Choroid plexus epithelial cell (primary cell): ENCODE measurements around the gene TFAP2D.
A peak's percentile ranks its signal among the peaks of the same experiment; 100 is the strongest.

Experiments
- DNase-seq: peaks from one replicate; pipeline ENCODE4 v3.0.0-alpha.2; 2010; ENCODE audit warnings: low read depth
- H3K4me3 ChIP-seq: 2 replicates; pipeline ENCODE4 v1.5.1; 2011; ENCODE audit warnings: low read depth, mild to moderate bottlenecking, control low read depth, low read length, moderate library complexity
- TF ChIP-seq, protein P1 (sequence below): conservative IDR thresholded peaks from 2 replicates; pipeline ENCODE4 v1.5.1; 2011; ENCODE audit warnings: low read depth, mild to moderate bottlenecking, control low read depth, inconsistent platforms, low read length, moderate library complexity

Gene TFAP2D

DNA sequence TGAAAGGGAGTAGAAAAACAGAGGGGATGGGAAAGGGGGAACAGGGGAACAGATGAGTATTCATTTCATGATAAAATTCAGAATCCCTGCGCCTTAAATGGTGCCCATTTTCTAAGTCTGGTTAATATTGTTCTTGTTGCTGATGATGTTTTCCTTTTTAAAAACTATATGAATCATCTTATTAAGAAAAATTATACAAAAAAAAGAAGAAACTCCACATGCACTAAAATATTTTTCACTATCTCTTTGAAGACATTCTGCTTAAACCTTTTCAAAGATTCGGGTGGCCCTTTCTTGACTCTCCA is 104.3 kb downstream of the TFAP2D start:
- TF ChIP-seq, protein P1, sequence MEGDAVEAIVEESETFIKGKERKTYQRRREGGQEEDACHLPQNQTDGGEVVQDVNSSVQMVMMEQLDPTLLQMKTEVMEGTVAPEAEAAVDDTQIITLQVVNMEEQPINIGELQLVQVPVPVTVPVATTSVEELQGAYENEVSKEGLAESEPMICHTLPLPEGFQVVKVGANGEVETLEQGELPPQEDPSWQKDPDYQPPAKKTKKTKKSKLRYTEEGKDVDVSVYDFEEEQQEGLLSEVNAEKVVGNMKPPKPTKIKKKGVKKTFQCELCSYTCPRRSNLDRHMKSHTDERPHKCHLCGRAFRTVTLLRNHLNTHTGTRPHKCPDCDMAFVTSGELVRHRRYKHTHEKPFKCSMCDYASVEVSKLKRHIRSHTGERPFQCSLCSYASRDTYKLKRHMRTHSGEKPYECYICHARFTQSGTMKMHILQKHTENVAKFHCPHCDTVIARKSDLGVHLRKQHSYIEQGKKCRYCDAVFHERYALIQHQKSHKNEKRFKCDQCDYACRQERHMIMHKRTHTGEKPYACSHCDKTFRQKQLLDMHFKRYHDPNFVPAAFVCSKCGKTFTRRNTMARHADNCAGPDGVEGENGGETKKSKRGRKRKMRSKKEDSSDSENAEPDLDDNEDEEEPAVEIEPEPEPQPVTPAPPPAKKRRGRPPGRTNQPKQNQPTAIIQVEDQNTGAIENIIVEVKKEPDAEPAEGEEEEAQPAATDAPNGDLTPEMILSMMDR: no peak
- H3K4me3 ChIP-seq: no peak overlapping the region
- no peak for DNase-seq

DNA sequence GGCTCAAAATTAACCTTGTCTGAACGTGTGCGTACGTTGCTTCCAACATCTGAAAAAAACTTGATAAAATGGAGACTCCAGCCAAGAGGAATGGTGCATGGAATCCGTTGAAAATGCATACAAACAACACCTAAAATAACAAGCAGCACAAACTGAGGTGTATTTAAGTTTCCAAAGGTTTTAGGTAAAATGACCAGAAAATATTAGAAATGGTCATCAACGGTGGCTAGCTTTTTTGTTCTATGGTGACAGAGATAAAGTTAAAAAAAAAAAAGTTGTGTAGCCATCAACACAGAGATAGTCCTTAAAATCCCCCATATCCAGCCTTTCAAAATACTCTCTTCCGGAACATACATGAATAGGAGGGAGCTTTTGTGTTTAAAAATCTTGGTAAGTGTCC is 104.7 kb downstream of the TFAP2D start:
- TF ChIP-seq, protein P1: no peak
- H3K4me3 ChIP-seq: no peak overlapping the region
- DNase-seq: no peak

DNA sequence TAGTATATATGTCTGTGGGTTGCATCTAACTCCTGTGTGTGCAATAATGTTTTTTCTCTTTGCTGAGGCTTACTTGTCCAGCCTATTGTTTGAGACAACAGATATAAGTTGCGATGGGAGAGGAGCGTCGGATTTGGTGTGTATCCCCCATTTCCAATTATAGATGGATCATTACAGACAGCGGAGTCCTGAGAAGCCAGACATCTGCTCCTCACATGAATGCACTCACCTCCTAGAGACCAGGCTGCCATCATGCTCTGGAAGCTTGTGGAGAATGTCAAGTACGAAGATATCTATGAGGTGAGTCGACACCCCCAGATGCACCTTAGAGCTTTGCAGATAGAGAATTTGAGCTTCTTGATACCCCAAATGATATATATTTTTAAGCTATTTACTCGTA is 105.3 kb downstream of the TFAP2D start, which contains the start of gene TFAP2B:
TSS of gene TFAP2B (plus strand) at position 199 of the 400 bp plus-strand sequence. CDS start at position 220, 21 bp downstream.
- DNase-seq: no peak
- TF ChIP-seq, protein P1: no peak
- H3K4me3 ChIP-seq: no peak within 1 kb of the TSS

DNA sequence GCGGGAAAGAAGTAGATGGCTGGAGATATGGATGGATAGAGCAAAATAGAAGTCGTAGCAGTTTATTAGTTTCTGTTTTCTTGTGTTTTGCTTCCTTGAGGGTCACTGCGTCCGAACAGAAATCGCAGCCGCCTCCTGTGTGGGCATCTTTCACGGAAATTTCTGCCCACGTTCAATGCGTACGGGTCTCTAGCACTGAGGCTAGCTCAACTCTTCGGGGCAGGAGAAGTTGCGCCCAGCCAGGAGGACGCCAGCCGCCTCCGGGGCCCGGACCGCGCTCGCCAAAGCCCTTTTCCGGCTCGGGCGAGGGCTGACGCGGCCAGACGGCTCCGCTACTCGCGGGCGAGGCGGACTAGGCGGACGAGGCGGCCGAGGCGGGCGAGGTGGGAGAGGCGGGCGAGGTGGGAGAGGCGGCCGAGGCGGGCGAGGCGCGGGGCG is 106.2 kb downstream of the TFAP2D start:
- peak; percentile 1 for DNase-seq
- TF ChIP-seq, protein P1: no peak
- H3K4me3 ChIP-seq: no peak overlapping the region

DNA sequence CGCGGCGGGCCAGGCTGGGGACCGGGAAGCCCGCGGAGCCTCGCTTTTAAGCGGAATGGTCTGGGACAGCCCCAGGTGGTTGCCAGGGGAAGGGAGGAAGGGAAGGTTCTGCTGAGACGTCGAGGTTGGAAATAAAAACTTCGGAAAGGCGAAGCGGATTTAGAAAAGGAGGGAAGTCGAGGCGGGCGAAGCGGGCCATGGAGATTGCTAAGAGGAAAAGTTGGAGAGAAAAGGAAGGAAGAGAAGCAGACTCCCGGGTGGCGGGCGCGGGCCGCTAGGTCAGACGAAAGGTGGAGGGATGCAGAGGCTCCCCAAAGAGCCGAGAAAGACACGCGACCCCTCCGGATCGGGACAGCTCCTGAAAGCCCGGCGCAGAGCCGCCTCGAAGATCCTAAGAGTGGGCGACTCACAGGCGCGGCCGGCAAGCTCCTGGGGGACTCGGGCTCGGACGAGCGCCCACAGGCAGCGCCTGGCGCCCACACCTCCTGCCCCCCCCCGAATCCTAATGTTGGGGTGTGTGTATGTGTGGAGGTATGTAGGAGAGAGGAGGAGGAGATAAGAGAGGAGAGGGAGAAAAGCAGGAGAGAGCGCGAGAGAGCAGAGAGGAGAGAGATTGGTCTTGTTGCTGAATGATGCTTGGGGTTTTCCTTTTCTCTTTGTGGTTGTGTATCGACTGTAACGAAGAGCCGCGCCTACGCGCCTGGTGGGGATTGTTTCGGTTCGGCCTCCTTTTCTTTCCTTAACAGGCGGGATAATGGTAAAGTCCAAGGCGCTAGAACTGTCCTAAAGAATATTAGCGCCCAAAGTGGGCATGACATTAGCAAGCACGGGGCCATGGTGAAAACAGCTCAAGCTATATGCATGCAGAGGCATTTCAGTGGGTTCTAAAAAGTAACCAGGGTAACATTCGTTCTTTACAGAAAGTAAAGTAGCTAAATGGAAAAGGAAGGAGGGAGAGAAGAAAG is 106.9 kb downstream of the TFAP2D start:
- H3K4me3 ChIP-seq: no peak overlapping the region
- TF ChIP-seq, protein P1: no peak
- DNase-seq: no peak

DNA sequence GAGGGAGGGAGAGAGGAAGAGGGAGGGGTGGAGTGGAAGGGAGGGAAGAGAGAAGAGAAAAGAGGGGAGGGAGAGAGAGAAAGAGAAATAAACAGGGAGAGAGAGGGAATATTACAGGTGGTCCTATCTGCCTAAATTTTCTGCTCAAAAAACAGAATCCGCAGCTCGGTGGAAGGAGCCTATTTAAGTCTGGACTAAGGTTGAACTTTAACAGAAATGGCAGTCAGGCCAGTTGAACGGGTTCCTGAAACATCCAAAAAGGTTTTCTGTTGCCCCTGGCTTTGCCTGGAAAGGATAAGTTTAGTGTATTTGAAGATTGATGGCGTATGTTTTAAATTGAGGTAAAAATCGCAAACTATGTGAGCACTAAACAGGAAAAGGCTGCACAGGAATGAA is 107.5 kb downstream of the TFAP2D start:
- H3K4me3 ChIP-seq: no peak overlapping the region
- DNase-seq: no peak
- TF ChIP-seq, protein P1: no peak
